ENCODE results near the gene GRK3.

The GRK3 gene

DNA sequence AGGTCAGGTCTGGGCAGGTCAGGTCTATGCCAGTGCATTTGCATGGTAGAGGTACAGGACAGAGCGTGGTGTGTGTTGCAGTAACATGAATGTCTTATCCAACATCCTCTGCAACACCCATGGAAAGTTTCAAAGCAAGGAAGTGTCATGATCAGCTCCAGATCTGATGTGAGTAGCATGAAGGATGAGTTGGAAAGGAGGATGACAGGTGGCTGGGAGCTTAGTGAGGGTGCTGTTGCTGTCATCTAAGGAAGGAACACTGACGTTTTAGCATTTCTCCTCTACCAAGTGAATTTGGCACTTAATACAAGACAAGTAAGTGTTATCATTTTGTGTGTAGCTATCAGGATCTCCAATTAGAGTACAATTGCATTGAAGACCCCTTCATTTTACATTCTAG is 65.1 kb downstream of the GRK3 start:
- DNase-seq, result no peak

DNA sequence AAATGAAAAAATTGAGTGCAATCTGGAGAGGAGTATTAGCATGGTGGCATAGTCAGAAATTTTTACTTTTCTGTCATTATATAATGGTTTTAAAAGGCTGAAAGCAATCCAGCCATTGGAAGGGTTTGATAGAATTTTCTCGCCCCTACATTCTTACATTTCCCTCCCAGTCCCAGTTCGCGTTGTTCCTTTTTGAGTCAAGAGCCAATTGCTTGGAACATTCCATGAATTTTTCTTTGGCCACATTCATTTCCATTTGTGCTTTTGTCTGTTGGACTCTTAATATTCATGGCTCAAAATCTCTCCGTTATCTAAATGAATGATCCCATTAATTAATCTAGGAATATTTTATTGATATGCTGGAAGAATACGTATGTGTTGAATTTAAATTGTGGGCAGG is 66.0 kb downstream of the GRK3 start:
- DNase-seq, result no peak

DNA sequence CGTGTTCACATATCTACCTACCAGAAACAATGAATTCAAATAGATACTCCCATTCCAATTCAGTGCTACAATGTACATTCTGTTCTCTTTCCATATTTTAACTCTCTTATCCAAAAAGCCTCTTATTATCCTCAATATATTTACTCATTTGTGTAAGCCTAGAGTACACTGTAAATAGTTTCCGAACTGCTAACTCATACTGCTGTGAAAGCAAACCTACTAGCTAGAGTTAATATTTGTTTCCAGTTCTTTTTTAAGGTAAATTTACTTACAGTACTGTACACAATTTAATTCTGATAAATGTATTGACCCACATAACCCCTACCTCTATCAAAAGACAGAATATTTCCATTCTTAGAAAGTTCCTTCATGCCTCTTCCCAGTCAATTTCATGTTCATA is 71.8 kb downstream of the GRK3 start:
- no peak for DNase-seq

DNA sequence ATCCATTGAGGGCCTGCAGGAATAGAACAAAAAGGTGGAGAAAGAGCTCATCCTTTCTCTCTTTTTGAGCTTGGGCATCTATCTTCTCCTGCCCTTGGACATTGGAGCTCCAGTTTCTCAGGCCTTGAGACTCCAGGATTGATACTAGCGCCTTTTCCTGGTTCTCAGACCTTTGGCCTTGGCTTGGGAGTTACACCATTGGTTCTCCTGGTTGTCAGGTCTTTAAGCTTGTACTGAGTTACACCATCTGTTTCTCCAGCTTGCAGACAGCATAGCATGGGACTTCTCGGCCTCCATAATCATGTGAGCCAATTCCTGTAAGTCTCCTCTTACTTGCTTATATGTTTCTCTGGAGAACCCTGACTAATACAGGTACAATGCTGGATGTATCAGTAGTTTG is 72.6 kb downstream of the GRK3 start:
- DNase-seq, result no peak

DNA sequence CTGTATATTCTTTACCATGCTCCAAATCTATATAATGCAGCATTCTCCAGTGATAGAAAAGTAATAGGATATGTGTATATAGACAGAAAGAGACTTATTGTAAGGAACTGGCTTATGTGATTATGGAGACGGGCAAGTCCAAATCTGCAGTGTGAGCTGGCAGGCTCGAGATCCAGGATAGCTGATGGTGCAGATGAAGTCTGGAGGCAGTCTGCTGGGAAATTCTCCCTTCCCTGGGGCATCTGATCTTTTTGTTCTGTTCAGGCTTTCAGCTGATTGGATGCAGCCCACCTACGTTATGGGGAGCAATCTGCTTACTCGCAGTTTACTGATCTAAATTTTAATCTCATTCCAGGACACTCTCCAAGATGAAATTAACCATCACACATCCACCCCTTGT is 73.2 kb downstream of the GRK3 start:
- no peak for DNase-seq

DNA sequence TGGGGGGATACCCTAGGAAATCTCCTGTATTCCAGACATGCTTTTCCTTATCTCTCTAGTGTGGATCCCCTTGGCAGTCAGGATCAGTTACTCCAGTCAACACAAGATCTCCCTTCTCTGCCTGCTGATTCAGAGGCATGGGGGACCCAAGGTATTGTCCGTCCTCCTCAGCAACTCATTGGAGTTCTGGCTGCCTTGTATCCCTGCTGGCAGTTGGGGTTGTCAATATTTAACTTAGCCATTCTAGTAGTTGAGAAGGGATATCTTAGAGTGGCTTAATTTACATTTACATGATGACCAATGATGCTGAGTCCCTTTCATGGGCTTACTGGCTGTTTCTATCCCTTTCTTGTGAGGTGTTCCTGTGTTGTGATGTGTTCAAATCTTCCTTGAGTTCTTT is 74.2 kb downstream of the GRK3 start:
- no peak for DNase-seq

DNA sequence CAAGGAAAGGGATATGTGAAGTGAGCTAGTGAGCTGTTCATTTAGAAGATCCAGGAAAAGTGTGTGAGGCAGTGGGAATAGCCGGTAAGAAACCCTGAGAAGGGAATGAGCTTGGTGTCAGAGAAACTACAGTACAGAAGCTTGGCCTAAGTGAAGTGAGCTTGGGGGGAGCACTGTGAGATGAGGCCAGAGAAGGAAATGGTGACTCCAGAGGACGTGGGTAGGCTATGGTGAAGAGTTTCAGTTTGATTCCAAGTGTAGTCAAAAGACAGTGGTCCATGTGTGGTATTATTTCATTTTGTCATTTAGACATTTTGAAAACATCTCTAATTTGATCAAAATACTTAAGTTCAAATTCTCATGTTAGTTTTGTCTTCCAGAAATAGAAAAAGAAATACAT is 77.2 kb downstream of the GRK3 start:
- DNase-seq, result no peak

DNA sequence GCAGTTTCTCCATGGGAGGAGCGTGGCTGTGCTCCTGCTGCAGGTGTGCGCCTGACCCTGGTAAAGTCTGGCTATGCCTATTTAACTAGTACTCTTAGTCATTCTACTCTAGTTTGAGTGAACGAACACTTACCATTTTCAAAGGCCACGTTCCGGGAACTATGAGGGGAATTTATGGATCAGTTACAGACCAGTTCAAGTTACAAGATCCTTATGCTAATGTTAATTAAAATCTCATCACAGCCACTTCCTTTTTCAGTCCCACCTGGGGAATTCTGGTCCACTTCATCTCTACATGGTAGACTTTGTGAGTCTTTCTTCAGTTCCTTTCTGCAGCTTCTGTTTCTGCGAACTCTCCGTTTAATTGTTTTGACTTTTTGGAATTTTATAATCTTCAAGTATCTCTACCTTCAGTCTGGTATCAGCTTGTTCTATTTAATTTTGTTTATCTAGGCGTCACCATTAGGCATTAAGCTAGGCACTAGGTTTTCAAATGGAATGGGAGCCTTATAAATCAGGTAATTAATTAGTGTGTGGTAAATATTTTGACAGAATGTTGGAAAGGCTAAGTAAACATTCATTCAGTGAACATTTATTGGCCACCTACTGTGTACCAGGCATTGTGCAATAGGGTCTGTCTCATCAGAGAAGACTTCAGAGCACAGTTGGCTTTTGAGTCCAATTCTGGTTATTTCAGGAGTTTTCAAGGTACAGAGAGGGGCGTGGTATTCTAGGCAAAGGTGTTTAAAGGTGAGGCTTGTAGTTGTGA is 78.9 kb downstream of the GRK3 start:
- no peak for DNase-seq

DNA sequence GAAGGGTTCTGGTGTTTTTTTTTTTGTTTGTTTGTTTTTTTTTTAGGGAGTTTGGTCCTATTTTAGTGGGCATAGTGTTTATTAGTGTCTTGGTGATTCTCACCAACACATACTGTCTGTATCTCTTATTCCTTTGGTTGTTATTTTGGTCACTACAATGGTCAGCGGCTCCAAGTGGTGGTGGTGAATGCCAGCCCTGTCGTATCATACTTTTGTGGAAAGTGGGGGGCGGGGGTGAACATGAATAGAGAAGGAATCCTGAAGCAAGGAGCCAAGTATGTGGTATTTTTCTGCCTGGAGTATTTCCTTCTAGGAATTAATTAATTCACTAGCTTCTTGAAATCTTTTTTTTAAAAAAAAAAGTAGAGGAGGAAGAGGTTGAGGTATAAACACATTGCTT is 79.6 kb downstream of the GRK3 start:
- no peak for DNase-seq

DNA sequence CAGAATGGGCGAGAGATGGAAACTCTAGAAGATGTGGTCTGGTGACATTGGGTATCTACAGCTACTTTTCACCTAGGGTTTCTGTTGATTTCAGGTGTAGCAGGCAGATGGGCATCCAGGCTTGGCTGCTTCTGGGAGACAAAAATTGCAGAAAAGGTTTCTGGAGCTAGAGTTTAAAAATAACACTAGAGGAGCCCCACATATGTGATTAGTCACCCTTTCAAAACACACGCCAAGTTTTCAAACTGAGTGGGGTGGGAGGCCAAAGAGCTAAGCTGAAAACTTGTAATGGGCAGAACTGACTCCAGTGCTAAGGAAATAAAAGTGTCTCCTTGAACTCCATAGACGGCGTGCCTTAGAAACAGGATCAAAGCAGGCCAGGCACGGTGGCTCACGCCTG is 80.8 kb downstream of the GRK3 start:
- no peak for DNase-seq

DNA sequence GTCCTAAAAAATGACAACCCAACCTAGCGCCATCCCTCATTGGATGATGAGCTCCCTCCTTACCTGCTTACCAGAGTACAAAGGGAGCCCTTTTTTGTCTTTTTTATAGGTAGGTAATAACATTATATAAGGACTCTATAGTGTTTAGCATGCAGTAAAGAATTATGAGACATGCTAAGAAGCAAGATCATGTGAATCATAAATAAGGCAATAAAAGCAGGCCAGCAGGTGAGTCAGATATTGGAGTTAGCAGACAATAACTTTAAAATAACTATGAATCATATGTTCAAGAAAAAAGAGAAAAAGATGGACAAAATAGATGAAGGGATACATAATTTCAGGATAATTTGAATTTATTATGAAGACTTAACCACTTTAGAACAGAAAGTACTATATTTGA is 81.5 kb downstream of the GRK3 start:
- DNase-seq, result no peak

DNA sequence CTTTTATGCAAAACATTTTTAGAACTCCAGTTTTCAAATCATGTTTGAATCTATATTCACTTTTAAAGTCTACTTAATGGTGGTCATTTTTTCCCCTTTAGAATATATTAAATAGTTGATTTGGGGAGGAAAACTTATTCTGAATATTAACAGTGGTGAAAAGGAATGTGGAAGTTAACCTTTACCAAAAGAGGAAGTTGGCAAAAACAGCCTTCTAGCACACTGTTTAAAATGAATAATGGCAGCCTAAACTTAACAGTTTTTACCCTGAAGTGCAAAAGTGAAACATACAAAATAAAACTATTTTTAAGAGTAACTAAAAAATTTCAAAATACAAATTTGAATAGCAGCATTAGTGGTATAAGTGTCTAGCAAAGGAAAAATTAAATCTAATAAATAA is 86.4 kb downstream of the GRK3 start:
- DNase-seq, result no peak

DNA sequence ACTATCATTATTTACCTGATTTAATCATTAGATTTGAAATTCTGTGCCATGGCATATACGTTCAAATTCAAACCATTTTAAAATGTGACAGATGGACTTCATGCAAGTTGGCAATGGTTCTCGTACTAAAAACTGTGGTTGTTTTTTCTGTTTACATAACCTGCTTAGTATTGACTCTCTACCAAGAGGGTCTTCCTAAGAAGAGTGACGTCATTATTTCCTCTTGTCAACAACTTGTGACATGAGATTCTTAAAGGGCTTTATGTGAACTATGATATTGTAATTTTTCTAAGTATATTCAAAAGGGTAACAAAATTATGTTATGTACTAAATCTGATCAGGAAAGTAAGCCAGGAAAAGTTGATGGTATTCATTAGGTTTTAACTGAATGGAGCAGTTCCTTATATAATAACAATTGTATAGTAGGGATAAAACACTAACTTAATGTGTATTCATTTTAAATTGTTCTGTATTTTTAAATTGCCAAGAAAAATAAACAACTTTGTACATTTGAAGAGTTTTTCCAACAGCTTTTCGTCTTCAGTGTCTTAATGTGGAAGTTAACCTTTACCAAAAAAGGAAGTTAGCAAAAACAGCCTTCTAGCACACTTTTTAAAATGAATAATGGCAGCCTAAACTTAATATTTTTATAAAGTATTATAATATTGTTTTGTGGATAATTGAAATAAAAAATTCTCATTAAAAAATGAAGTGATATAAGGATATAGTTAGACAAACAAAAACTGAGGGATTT is 87.0 kb downstream of the GRK3 start:
- DNase-seq, result no peak

DNA sequence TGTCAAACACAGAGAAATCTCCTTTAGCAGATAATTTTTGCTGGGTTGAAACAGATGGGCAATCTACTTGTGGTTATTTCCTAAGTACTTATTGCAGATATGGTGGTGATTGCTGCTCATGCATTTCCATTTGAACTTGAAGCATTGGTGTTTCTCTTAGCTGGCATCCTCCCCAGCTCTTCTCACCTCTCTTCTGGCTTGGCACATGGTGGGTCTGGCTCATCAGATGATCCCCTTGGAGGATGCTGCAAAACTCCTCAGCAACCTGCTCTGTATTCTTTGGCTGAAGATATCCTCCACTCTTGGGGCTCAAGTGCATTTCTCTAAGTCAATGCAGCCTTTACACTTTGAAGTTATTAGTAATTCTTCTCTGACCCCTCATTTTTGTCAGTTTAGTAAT is 90.2 kb downstream of the GRK3 start:
- no peak for DNase-seq

DNA sequence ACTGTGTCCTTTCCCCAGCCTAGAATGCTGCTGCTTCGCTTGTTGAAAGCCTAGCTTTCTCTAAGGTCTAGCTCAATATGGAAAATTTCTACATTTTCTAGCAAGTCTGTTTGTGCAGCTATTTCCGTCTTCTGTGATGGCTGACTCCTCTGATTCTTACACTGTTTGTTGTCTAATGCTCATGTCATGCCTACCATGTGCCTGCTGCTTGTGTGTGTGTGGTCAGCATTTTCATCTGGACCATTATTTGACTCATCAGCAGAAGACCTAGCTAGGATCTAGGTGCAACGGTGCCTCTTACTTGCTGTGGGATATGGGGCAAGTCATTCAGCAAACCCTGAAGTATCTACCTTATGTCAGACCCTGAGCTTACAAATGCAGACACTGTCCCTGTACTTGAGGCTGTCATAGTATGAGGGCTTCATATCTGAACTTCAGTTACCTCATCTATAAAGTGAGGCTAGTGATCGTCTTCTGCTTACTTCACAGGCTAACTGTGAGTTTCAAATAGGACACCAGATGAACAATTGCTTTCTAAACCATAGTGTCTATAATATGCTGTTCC is 91.0 kb downstream of the GRK3 start:
- no peak for DNase-seq

DNA sequence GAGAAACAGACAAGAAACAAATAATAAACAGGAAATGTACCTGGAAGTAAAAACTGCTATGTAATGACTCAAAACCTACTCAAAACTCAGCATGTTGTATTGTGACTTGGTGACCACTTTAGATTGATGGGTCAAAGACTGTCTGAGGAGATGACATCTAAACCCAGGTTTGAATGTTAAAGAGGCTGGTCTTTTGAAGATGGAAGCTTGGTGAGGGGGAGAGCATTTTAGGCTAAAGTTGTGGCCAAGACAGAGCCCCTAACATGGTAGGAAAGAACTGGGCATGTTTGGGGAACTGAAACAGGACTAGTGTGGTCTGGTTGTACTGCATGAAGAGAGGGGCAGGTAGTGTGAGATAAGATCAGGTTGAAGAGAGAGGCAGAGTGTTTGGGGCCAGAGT is 92.2 kb downstream of the GRK3 start:
- DNase-seq, result no peak

DNA sequence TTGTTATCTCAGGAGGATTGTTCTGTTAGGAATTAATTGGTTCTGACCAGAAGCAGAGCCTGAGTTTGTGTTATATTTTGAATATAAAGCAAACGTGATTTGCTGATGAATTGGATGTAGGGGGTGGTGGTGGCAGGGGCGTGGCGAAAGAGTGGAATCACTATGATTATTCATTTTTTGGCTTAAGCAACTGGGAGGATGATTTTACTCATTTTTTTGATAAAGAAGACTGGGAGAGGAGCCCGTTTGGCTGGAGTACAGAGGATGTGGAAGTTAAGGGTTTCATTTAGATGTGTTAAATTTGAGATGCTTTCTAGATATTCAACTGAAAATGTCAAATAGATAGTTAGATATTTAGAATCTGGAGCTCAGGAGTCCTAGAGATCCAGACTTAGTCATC is 94.2 kb downstream of the GRK3 start:
- no peak for DNase-seq

DNA sequence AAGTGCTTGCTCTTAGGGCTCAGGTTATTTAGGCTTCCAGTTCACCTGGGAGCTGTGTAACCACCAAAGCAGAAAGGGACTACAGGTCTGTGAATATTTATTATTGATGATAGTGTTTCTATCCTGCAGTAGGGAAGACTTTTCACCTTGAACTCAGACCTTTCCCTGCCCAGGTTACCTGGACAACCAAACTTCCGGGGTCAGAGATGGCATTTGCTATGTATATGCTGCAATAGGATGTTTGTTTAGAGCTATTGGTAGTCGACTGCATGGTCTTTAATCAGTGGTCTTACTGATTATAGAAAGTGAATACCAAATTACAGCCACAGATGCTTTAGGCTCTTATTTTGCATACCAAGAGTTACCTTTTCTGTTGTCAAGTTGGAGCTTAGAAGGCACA is 94.9 kb downstream of the GRK3 start:
- DNase-seq, result no peak

DNA sequence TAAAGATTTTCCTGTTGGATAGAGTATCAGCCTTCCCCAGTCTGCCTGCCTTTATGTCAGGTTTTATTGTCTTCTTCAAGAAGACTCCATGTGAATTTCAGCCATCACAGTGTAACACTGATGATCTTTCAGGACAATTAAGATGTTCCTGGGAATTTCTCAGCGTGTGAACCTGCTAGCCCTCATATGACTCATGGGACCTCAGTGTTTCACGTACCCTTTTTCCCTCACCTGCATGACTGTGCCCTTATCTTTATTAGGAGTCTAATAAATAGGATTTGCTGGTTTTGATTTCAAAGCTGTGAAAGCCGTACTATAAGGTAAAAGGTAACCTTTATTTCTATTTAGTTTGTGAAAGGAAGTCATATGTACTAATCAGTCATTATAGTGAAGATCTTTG is 95.9 kb downstream of the GRK3 start:
- no peak for DNase-seq

DNA sequence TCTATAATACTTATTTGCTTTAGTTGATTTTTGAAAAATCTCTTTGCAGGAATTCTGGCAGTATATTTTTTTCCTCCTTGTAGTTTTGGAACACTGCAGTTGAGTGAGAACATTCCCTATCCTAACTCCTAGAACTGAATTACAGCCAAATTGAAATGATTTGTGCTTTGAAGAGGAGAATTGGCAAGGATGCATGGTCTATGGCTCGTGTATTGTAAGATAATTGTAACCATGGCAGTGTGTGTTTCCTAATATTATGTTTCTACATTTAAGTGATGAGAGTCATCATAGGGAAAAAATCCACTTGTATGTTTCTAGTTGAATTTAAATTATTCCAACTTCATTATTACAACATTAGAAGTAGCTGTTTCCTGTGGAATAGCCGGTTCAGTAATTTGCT is 96.6 kb downstream of the GRK3 start:
- no peak for DNase-seq

DNA sequence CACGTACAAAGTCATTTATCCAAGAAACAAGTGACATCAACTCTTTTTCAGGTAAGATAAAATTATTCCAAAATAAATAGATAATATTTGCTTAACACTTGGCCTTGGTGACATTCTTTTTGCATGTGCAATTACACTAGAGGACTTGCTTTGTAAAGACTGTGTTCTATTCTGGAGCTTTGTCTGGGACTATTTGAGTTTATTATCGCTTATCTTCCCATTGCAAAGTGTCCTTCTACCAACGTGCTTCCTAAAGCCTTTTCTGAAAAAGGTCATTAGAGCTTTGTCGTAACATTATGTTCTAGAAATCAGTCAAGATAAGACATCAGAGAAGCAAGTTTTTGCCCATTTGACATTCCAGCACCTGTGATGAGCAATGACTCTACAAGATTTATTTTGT is 99.2 kb downstream of the GRK3 start:
- DNase-seq, result no peak

DNA sequence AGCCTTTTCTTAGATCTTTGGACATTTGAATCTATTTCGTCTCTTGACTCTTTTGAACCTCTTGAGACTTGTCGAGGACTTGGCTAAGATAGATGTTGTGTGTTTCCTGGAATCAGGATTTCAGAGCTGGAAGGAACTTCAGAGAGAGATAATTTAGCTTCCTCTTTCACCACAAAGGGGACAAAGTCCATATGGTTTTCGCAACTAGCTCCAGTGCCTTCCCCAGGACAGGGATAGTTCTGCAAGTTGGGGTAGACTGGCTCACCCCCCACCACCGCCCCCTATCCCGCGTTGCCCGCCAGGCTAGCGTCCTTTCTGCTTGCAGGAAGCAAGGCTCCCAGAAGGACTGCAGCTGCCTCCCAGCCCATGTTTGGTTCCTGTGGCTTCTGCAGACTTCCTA is 101.8 kb downstream of the GRK3 start:
- no peak for DNase-seq

DNA sequence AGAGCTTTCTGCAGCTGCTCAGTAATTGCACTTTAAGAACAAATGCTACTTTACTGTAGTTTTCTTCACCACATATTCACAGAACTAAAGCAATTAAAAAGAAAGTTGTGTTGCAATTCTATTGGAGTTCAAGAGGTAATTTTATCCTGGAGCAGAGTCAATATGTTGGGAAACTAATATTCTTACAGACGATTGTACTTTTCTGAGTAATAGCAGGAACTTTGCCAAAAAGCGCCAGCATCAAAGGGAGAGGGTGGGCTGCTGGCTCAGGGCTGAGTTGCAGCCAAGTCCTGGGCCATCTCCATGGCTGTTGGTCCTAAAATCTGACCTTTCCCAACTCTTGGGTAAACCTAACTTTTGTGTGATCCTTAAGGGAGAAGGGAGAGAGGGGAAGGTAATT is 104.0 kb downstream of the GRK3 start:
- DNase-seq, result no peak

DNA sequence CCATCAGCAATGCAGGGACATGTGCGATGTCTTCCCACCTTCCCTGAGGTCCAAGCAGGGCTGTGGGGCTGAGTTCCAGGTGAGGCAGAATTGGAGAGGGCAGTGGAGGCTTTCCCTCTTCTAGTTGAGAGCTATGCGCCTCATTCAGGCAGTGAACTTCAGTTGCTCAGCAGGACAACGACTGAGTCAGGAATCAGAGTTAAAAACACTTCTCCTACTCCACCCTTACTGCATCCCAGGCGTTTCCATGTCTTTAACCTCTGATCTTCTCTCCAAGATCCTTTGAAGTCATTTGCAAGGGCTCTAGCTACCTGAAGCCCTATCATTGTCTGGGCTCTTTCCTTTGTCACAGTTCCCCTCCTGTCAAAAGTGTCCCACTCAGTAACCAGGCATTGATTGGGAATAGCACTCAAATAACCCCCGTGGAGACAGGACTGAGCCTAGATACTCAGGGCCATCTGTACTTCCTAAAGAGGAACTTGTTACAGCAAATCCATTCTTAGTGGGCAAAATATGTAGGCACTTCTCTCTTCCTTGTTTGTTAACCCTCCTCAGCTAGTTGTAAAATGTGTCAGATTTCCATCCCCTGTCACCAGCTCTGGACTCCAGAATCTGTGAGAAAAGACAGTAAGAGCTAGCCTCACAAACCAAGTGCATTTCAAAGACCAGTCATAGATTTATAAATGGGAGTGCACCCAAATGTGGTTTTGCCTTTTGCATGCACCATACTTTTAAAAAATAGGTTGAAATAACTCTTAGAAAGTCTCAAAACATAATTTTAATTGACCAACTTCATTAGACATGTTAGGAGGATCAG is 105.0 kb downstream of the GRK3 start:
- DNase-seq, result no peak

All from central memory CD4-positive, alpha-beta T cell (primary cell).